GM19463 (cell line): ENCODE results near the gene GABRR3.

Source experiments
- ATAC-seq: cut with Tn5 transposase; IDR thresholded peaks from one replicate; pipeline ENCODE4 v1.9.1; 2021; ENCODE audit warnings: mild to moderate bottlenecking, moderate library complexity; ENCODE audit not compliant: unreplicated experiment

GABRR3 gene

DNA sequence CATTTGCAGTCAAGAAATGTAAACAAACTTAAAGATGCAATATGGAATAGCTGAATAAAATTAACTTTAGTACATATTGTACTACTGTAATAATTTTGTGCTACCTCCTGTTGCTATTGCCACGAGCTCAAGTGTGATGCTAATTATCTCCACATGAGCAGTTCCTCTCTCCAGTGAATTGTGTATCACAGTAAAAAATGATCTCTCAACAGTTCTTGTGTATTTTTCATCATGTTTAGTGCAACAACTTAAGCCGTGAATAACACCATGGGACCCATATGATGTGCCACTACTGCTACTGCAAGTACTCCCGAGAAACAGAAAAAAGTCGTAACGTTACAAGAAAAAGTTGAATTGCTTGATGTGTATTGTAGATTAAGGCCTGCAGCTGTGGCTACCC is 75.2 kb downstream of the GABRR3 start:
- ATAC-seq = no peak

DNA sequence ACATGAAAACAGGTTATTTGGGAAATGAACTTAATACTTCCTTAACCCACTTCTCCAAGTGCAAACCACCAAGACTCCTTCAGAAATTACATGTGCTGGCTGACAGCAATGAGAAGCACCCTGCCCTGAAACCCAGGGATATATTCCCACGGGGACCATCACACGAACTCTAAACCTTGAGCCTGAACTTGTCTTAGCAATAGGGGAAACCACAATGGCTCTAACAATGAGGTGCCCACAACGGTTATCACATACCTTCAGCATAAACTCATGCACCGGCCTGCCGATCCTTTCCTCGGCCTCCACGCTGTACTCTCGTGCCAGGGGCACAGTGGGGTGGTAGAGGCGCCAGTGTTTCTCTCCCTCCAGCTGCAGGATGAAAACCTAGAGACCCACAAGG is 76.3 kb downstream of the GABRR3 start:
- ATAC-seq = no peak

DNA sequence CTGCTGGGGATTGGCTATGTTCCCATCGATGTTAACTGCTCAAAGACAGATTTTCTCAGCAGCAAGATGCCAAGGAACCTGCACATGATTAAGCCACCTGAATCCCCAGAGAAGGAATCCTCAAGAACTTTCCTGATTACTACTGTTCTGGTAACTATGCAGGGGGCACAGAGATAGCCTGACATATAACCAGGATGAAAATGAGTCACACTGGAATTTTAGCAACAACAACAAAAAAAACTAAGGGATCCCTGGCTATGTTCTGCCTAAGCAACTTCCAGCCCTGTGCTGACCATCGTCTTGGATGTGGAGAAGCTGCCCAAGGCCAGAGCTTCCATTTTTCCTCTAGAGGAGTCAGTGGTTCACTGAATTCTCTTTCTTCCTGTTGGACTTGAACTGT is 76.7 kb downstream of the GABRR3 start:
- ATAC-seq = no peak

DNA sequence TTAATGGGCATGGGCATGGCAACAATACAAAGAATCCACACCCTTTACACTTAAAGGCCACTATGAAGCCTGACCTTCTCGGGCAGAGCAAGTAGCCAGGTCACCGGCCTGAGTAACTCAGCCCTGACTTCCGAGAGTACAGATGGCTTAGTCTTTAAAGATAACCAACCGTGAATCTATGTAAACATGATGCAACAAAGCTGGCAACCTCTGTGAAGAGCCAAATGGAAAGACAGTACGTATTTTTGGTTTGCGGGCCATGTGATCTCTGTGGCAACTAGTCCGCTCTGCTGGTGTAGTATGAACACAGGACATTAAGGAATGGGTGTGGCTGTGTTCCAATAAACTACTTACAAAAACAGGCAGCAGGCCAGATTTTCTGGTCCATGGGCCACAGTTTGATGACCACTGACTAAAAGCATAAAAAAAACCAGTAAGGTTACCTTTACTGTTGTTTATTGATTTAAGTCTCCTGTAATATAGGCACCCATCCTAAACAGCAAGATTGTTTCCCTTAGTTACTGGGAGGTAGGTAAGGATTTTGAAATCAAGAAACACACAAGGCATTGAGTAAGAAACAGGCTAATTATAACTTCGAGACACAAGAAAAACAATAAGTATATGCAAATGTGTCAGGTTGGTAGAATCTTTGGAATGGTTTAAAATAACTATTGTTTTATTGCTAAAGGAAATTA is 77.4 kb downstream of the GABRR3 start:
- no peak for ATAC-seq

DNA sequence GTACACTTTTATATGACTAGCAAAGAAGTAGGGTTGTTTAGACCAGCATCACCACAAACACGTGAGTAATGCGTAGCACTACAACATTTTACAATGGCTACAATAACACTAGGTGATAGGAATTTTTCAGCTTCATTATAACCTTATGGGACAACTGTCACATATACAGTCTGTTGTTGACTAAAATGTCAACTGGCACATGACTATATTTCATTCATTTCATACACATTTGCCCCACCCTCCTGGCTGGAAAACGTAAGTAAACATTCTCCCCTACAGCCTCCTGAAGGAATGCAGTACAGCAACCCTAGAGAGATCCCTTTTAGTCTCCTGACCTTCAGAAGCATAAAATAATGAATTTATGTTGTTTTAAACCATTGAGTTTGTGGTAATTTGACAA is 79.1 kb downstream of the GABRR3 start:
- ATAC-seq = no peak

DNA sequence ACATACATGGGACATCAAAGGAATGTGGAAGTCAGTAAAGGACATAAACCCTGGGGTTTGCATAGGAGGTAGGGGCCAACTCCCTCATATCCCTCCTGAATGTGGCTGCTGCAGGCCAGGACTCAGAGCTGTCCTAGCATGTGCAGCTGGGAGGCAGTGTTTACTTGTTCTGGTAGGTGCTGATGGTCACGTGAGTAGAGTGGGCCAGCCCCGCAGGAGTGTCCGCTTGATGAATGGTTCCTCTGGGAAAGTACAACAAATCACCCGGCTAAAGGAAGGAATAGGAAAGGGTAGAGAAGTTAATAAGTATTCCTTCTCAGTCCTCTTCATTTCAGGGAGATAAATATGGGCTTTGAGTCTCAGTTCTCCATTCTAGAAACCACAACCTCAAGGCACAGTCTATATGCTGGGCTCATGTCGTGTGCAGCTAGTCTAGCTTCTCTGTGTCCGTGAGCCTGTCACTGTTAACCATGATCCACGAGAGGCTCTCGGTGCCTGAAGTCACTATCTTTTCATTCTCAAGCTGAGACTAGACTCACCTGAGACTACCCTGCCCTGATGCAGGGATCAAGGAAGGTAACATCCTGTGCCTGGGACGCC is 80.8 kb downstream of the GABRR3 start:
- ATAC-seq = peak; percentile 44

DNA sequence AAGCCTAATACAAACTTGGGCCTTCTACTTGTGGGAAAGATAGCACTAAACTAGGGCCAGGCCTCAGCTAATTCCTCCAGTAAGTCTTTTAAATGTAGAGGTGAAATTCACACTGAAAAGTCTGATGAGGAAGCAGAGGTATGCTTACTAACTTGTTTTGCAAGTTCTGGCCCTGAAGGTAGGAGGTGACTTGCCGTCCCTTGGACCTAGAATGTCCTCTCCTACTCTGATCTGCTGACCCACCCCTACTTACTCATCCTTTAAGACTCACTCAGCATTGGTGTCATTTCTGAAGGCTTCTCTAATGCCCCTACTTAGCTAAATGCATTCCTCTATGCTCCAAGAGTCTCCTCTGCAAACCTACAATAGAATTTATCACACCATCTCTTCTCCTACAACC is 82.2 kb downstream of the GABRR3 start:
- ATAC-seq = no peak

DNA sequence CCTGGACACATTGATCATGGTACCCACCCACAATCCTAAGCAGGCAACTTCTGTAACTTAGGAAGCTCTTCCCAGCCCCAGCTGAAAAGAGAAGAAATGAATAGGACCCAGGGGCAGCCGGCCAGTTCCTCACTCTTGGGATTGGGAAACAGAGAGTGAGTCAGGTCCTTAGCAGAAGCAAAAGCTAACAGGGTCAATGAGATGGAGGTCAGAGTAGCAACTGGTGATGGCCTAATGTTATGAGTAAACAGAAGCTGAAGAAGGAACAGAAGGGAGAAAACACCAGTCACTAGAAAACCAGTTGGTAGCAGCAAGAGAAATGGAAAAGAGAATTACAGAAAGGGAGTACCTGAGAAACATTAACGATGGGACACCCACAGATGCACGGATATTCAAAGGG is 82.8 kb downstream of the GABRR3 start:
- no peak for ATAC-seq

DNA sequence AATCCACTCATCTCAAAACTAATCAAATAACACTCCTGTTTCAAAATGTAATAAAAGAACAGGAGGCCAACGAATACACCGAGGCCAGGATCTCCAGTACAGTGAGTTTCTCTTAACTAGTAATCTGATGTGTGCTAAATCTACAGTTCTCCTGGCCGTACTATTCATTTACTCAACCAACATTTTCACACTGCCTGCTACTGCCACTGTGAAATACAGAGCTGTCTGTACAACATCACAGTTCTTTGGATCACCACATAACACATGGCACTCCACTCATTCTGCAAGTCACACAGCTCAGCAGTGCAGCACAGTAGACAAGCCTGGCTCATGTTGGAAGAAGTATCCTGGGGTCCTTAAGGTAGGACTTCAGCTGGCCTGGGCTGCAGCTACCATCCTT is 84.8 kb downstream of the GABRR3 start:
- ATAC-seq = no peak

DNA sequence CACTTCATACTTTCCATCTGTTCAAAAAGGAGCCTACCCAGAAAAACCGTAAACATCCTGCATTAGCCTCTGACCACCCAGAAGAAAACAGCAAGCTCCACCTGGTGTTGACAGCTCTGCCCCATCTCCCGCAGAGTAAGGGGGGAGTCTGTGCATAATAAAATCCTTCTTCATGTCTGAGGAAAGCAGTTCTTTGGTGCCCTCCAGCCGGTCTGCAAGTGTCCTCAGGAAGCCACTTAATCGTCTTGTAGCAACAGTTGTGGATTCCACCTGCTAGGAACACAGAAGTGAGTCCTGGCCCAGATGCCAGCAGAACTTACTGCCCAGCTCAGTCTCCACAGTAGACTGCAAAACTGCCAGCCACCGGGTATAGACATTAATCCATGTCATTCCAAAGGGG is 85.4 kb downstream of the GABRR3 start:
- no peak for ATAC-seq

DNA sequence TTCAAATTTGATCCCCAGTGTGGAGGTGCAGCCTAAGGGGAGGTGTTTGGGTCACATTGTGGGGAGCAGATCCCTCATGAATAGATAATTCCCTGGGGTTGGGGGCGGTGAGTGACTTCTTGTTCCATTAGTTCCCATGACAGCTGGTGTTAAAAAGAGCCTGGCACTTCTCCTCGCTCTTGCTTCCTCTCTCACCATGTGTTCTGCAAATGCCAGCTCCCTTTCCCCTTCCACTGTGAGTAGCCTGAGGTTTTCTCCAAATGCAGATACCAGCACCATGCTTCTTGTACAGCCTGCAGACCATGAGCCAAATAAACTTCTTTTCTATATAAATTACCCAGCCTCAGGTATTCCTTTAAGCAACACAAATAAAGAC is 86.0 kb downstream of the GABRR3 start:
- ATAC-seq = no peak

DNA sequence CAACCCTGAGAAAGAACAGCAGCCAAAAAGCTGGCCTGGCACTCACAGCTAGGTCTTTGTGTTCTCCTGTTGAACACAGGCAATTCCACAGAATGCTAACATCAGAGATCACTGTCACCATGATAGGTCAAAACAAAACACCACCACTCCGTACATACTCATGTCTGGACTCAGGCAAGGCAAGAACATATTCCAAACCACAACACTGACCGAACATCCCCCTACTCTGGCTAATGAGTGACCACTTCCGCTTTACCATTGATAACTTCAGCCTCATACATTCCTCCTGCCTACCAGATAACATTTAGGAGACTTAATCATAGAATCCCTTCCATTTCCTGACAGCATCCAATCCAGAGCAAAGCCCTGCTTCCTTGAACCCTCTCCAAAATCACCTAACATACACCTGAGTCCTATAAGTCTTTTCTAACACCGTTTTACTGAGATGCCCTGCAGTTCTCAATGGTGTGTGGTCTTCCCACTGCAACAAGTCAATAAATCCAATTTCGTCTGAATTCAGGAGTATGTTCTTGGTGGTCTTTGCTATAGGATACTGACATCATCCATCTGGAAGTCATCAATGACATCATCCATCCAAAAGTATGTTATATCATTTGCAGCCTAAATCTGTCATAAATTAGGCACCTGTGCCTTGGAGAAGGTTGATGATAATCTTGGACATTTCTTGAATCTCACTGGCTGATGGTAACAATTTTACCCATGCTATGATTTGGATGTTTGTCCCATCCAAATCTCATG is 86.6 kb downstream of the GABRR3 start:
- ATAC-seq = no peak

DNA sequence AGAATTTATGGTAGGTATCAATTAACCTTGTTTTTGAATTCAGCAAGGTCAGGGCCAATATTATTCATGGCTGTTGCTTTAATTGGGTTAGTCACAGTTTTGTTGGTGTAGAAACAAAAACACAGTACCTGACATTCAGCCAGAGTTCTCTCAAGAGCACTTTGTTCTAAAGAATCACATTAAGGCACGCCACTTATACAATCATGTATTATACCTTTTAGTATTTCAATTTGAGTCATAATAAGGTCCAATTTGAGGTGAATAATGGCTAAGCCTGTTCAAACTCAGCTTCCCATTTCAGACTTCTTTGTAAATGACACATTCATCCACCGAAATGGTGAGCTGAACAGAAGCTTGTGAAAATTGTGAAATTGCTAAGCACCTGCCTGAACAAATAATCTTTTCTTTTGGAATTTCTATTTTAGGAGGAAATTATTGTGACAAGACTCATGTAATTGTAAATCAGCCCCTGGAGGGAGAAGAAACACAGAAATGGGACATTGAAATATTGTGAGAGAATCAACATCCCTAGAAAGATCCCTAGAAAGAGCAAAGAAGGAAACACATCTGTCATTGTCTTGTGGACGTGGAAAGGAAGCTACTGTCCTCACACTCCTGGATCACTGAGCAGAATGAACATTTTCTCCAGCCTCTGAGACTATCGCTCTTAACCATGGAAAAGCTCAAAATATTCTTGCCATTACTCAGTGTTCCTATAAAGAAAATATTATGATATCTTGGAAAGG is 92.1 kb downstream of the GABRR3 start:
- ATAC-seq = no peak

DNA sequence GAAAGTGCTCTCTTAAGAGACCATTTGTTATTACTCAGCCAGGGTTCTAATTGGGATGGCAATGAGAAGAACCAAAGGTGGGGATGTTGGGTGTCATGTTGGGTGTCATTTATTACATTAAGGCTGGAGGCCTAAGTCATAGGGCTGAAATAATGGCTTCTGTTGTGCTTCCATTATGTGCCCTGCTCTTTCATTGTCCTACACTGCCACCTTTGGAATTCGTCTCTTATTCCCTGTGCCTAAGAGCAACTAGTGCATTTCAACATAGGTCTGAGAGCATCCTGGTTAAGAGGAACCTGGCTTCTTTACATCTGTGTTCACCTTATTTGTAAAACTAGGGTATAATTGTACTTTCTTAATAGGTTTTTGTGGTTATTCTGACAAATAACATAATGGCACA is 95.1 kb downstream of the GABRR3 start:
- ATAC-seq = no peak

DNA sequence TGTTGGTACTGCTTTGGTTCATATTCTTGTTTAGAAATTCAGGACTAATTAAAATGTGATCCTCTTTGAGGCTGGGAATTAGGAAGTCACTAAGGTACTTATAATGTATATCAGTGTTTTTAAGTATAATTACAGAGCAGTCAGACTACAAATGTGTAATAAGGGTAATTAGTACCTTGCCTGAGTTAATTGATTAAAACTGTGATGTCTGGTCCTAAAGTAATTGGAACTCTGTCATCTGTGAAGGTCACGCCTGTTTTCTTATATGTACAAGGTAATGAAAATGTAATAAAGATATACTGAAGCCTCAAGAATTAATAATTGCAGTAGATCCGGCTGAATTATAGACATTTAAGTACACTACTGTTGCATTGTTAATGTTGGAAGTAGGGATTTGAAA is 95.7 kb downstream of the GABRR3 start:
- no peak for ATAC-seq

DNA sequence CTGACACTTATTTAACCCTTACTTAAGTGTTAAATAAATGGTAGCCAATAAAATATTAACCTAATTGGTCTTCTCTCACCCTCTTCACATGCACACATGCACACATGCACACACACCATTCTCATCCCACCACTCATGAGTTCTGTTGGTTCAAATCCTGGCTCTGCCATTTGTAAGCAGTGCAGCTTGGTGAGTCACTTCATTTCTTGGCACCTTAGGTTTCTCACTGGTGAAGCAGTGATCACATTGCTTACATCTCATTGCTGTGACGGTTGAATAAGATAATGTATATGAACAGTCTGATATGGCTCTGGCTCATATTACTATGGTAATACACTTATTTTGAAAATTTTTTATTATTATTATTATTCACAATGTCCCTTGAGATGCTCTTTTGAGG is 96.7 kb downstream of the GABRR3 start:
- no peak for ATAC-seq

DNA sequence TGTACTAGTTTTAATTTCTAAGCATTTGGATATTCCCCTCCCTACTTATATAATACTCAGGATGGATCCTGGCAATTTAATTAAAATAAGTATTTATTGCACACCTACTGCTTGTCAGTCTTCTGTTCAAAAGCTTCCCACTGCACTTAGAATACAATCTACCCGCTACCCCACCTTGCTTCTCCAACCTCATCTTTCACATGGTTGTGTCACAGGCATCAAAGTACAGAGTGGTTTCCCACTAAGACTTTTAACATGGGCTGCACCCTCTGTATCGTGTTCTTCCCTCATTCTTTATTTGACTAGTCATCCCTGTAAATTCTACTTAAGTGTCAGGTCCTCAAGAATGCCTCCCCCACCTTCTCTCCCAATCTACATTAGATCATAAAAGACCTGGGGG is 97.9 kb downstream of the GABRR3 start:
- ATAC-seq = no peak

DNA sequence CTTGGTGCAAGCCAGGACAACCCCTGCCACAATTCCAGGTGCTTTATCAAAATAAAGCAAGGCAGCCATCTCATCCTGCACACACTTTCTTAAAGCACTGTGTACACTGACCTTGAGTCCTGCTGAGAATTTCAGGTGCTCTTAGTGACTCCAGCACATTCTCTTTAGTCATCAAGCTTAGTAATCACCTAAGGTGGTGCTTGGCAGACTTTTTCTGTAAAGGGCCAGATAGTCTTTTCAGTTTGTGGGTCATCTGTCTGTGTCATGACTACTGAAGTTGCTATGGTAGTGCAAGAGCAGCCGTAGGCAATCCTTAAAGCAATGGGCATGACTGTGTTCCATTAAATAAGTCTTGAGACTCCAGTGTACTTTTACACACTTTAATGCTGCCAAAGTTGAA is 99.3 kb downstream of the GABRR3 start:
- ATAC-seq = no peak
